Left ventricle myocardium inferior (tissue), 1 donor: ENCODE measurements around the gene ORAI1. TPM values are rescaled to one million over a fixed set of nuclear protein-coding genes. Genes with fewer than 3 reads are reported as not detected.

Experiments
- DNase-seq: peaks from one replicate; pipeline ENCODE4 v3.0.0-alpha.2; 2020
- H3K27ac ChIP-seq: fragments of 200-600 bp; replicated peaks from 2 replicates; pipeline ENCODE4 v1.8.0; 2021
- H3K27me3 ChIP-seq: fragments of 200-600 bp; 2 replicates; pipeline ENCODE4 v1.8.0; 2021; ENCODE audit warnings: low read depth
- H3K36me3 ChIP-seq: fragments of 200-600 bp; 2 replicates; pipeline ENCODE4 v1.8.0; 2021
- H3K4me1 ChIP-seq: fragments of 200-600 bp; 2 replicates; pipeline ENCODE4 v1.8.0; 2021
- H3K4me3 ChIP-seq: fragments of 200-600 bp; 2 replicates; pipeline ENCODE4 v1.8.0; 2021; ENCODE audit warnings: mild to moderate bottlenecking, moderate library complexity
- H3K9me3 ChIP-seq: fragments of 200-600 bp; replicated peaks from 2 replicates; pipeline ENCODE4 v1.8.0; 2021
- CTCF ChIP-seq: fragments of 200-600 bp; IDR thresholded peaks from 2 replicates; pipeline ENCODE4 v1.8.0; 2021; ENCODE audit warnings: antibody characterized with exemption, mild to moderate bottlenecking, borderline replicate concordance
- intact Hi-C: fragments of 100-400 bp; cut with micrococcal nuclease; formaldehyde crosslinking; loops from one replicate; pipeline ENCODE4 v1.11.0; 2022
- total RNA-seq: library from RNA; stranded (reverse); fragmentation: NEBNext Ultra II Directional; extraction: Animal tissue kit (Norgen Biotek cat#: 25700); gene quantifications from one replicate; pipeline ENCODE4 v1.2.1, GENCODE V29; 2021
- donor health status: DM: no; HTN: yes; CAD: no; lungs with severe emphysema.

Gene ORAI1
- total RNA-seq, 1 donor from 2014 or later: 11.4 TPM

- Histone ChIP-seq H3K4me3 (no peak overlapping the region), H3K4me1 (no peaks in the 10 kb centered on the region), H3K36me3 (no peaks in the 10 kb centered on the region), H3K27ac (no peak overlapping the region), H3K27me3 (no peaks in the 10 kb centered on the region), H3K9me3 (no peaks in the 10 kb centered on the region)
- DNase-seq: no peak
- intact Hi-C loops: no loop called here
- TF ChIP-seq CTCF: no peak
Observed at GRCh38 chr12:121596526-121596925, 29.8 kb upstream of the ORAI1 start.

GRCh38 chr12:121600702-121601336, 25.5 kb upstream of the ORAI1 start:
- no peaks in the 10 kb centered on the region for H3K9me3 ChIP-seq
- no peak overlapping the region for H3K27ac ChIP-seq
- intact Hi-C loops: no loop called here
- no peak overlapping the region for H3K4me3 ChIP-seq
- no peaks in the 10 kb centered on the region for H3K4me1 ChIP-seq
- no peaks in the 10 kb centered on the region for H3K27me3 ChIP-seq
- no peak for TF ChIP-seq CTCF
- no peaks in the 10 kb centered on the region for H3K36me3 ChIP-seq
- no peak for DNase-seq

GRCh38 chr12:121602766-121603165, 23.6 kb upstream of the ORAI1 start:
- no peaks in the 10 kb centered on the region for H3K9me3 ChIP-seq
- intact Hi-C loops: no loop called here
- H3K4me3 ChIP-seq: no peak overlapping the region
- no peaks in the 10 kb centered on the region for H3K27me3 ChIP-seq
- H3K36me3 ChIP-seq: no peaks in the 10 kb centered on the region
- no peak for TF ChIP-seq CTCF
- H3K4me1 ChIP-seq: no peaks in the 10 kb centered on the region
- H3K27ac ChIP-seq: no peak overlapping the region
- DNase-seq: no peak

- Histone ChIP-seq H3K9me3 (no peaks in the 10 kb centered on the region), H3K27ac (no peak overlapping the region), H3K27me3 (no peaks in the 10 kb centered on the region), H3K4me1 (no peaks in the 10 kb centered on the region), H3K4me3 (no peak overlapping the region), H3K36me3 (no peaks in the 10 kb centered on the region)
- intact Hi-C loops: no loop called here
- TF ChIP-seq CTCF: no peak
- no peak for DNase-seq
Observed at GRCh38 chr12:121603581-121603980, 22.7 kb upstream of the ORAI1 start.

GRCh38 chr12:121608301-121608700, 18.0 kb upstream of the ORAI1 start:
- Histone ChIP-seq H3K27me3 (no peaks in the 10 kb centered on the region), H3K9me3 (no peaks in the 10 kb centered on the region), H3K4me3 (no peak overlapping the region), H3K27ac (no peak overlapping the region), H3K36me3 (no peaks in the 10 kb centered on the region), H3K4me1 (peaks cover 12% of the 10 kb centered on the region)
- no peak for TF ChIP-seq CTCF
- DNase-seq: no peak
- intact Hi-C loops: no loop called here
